AG10803 (cell line): Measurements from ENCODE around the gene ASL.
"Not testable (repeated sequence)": the region's sequence is repeated elsewhere in the genome, so short reads cannot be mapped to it uniquely, and the experiment has no call there.

Experiments used
- DNase-seq: peaks from one replicate; pipeline ENCODE4 v3.0.0; 2010; ENCODE audit warnings: low read depth
- H3K4me3 ChIP-seq: 2 replicates; pipeline ENCODE4 v1.5.1; 2011; ENCODE audit warnings: mild to moderate bottlenecking, low read length, control low read depth
- TF ChIP-seq, protein P1 (sequence below): conservative IDR thresholded peaks from 2 replicates; pipeline ENCODE4 v1.5.1; 2011; ENCODE audit warnings: mild to moderate bottlenecking, low read length, control low read depth, inconsistent platforms

Gene ASL

DNA sequence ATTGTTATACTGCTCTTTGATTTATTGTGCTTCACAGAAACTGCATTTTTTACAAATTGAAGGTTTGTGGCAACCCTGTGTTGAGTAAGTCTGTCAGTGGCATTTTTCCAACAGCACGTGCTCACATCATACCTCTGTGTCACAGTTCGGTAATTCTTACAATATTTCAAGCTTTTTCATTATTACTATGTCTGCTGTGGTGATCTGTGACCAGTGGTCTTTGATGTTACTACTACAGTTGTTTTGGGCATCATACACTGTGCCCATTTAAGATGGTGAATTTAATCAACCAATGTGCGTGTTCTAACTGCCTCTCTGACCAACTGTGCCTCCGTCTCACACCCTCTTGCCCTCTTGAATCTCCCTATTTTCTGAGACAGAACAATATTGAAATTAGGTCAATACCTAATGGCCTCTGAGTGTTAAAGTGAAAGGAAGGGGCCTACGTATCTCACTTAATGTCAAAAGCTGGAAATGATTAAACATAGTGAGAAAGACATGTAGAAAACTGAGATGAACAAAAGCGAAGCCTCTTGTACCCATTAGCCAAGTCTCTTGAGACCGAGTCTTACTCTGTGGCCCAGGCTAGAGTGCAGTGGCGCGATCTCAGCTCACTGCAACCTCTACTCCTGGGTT lies 20.2 kb upstream of the ASL start:
- TF ChIP-seq, protein P1, sequence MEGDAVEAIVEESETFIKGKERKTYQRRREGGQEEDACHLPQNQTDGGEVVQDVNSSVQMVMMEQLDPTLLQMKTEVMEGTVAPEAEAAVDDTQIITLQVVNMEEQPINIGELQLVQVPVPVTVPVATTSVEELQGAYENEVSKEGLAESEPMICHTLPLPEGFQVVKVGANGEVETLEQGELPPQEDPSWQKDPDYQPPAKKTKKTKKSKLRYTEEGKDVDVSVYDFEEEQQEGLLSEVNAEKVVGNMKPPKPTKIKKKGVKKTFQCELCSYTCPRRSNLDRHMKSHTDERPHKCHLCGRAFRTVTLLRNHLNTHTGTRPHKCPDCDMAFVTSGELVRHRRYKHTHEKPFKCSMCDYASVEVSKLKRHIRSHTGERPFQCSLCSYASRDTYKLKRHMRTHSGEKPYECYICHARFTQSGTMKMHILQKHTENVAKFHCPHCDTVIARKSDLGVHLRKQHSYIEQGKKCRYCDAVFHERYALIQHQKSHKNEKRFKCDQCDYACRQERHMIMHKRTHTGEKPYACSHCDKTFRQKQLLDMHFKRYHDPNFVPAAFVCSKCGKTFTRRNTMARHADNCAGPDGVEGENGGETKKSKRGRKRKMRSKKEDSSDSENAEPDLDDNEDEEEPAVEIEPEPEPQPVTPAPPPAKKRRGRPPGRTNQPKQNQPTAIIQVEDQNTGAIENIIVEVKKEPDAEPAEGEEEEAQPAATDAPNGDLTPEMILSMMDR: no peak
- H3K4me3 ChIP-seq: no peak overlapping the region
- DNase-seq: peak; percentile 90

DNA sequence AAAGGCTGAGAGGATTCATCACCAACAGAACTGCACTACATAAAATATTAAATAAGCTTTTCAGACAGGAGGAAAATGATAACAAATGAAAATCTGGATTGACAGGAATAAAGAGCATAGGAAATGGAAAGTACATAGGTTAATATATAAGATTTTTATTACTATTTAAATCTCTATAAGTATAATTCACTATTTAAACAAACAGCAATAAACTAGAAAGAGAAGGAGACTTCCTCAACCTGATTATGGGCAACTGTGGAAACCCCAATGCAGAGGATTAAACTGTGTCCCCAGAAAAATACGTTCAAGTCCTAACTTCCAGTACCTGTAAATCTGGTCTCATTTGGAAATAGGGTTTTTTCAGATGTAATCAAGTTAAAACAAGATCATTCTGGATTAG lies 14.8 kb upstream of the ASL start:
- no peak overlapping the region for H3K4me3 ChIP-seq
- TF ChIP-seq, protein P1: no peak
- no peak for DNase-seq

DNA sequence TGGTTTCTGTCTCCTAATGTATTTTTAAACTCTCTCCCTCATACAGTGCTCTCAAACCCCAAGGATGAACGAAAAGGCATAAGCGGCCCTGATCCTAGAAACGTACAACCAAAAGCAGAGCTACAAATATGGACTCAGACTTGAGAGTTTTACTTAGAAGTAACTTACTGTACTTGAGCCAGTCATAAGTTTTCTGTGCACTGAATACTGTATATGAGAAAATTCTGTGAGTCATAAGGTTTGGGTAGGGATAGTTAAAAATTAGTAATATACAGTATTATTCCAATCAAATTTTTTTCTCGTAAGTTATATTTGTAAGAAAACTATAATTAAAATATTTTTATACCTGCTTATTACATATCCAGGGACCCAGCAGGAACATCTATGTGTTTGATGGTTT lies 5.9 kb upstream of the ASL start:
- TF ChIP-seq, protein P1: no peak
- no peak for DNase-seq
- H3K4me3 ChIP-seq: no peak overlapping the region

DNA sequence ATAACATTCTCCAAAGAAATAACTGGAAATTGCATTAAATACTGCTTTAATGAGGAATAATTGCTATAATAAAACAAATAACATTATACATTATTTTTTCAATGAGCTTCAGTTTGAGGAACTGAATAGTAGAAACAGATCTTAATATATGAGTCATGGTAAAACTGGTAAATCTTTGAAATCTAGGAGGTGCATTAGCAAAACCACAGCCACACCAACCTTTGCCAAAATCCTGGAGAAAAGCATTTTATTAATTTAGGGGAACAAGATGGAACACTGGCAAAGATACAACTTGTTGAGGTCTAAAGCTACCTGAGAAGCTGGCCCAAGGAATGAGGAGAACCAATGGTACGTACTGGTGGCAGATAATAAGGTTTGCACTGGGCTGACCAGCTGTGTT lies 5.4 kb upstream of the ASL start:
- TF ChIP-seq, protein P1: no peak
- DNase-seq: peak; percentile 20
- no peak overlapping the region for H3K4me3 ChIP-seq

DNA sequence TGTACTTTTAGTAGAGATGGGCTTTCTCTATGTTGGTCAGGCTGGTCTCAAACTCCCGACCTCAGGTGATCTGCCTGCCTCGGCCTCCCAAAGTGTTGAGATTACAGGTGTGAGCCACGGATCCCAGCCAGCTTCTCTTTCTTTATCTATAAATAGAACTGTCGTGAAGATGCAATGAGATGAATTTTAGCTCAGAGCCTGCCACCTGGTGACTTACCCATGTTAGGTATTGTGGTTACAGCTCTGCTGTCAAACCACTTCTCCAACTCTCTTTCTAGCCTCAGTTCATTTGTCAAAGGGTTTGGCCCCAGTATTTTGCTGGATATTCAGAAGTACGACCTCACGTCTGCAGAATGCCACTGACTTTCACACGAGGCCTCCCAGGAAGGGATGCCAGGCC lies 3.4 kb upstream of the ASL start:
- not testable (repeated sequence) for H3K4me3 ChIP-seq, DNase-seq

DNA sequence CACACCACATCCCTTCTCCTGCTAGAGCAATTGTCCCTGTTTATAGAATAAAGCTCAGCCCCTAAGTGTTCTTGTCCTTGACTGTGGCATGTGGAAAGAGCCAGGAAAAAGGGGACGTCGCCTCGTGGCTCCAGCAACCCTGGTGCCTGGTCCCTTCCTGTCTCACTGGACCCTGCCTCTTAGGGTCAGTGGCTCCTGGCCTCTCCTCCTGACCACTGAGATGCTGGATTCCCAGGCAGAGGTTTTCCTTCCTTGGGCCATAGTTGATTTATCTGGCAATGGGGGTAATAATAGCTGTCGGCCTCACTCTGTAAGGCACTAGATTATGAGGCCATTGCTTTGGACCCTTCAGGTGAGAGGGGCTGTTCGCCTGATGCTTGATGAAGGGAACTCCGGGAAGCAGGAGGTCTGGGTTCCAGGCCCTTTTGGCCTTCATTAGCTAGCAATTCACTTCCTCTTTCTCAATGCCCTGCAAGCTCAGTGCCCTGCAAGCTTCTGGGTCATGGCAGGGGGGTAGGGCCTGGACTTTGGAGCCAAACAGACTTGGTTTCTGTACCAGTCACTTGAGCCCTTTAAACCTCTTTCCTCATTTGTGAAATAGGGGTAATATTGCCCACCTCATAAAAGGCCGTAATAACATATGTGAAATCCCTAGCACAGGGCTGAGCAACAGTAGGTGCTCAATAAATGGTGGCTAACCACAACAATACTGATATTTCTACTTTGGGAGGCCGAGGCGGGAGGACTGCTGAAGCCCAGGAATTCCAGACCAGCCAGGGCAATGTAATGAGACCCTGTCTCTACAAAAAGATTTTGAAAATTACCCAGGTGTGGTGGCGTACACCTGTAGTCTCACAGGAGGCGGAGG lies 1.1 kb downstream of the ASL start:
- TF ChIP-seq, protein P1: no peak
- DNase-seq: no peak
- peak overlapping the region; percentile 88 for H3K4me3 ChIP-seq

DNA sequence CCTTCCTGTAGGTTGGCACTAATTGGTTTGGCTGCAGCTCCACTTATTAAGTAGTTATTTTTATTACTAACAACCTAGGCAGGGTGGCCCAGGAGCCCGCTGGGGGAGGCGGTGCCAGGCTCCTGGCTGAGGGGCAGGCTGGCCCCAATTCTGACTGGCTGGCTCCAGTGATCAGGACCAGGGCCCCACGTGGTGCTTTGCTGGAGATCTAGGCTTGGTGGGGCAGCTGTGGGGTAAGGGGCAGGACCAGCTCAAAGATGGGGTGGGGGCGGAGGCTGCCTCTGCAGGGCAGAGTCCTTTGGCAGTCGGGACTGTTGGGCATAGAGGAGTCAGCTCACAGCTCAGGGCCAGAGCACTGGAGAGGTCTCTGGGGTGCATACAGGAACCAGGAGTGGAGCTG lies 2.4 kb downstream of the ASL start:
- DNase-seq: no peak
- TF ChIP-seq, protein P1: no peak
- H3K4me3 ChIP-seq: no peak overlapping the region
